Fibroblast of skin of abdomen (primary cell): Measurements from ENCODE around the gene MTHFD1L.

Experiments used
- DNase-seq: peaks from one replicate; pipeline ENCODE4 v3.0.0-alpha.2; 2013

The MTHFD1L gene

GRCh38 chr6:151016107-151016506 is 150.6 kb downstream of the MTHFD1L start:
- no peak for DNase-seq

GRCh38 chr6:151018046-151018445 is 152.5 kb downstream of the MTHFD1L start:
- DNase-seq = peak; percentile 63

GRCh38 chr6:151018911-151019782 is 153.6 kb downstream of the MTHFD1L start:
- no peak for DNase-seq

DNA sequence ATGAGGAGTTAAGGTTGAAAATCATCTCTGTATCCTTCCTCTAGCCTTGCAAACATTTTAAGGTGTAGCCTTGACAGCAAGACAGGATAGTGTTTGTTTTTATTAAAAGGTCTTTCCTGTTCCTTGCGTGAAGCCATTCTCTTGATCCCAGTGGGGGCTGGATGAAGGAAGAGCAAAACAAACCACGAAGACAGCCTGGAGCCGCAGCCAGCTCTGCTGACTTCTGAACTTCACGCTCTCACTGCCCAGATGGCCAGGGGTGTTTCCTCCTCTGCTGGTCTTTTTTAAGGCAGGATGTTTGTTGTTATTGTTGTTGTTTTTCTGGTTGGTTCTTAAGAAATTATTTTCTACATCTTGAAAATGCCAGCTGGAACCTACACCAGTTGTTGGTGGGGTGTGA is 156.4 kb downstream of the MTHFD1L start:
- DNase-seq = no peak

DNA sequence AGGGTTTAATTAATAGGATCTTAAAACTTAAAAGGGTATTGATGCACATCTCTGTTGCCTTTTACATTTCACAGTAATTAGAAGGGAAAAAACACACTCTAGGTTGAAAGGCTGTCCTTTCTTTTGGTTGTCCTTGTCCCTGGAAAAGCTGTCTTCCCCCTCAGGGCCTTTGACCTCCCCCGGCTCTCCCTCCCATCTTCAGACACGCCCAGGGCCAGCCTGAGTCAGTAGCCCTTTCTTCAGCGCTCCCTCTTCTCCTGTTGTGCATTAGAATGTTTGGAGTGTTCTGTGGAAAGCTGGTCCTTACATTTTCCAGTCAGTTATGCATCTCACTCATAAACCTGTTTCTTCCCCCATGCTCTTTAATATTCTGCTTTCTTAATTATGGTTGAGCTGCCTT is 157.0 kb downstream of the MTHFD1L start:
- DNase-seq = no peak

DNA sequence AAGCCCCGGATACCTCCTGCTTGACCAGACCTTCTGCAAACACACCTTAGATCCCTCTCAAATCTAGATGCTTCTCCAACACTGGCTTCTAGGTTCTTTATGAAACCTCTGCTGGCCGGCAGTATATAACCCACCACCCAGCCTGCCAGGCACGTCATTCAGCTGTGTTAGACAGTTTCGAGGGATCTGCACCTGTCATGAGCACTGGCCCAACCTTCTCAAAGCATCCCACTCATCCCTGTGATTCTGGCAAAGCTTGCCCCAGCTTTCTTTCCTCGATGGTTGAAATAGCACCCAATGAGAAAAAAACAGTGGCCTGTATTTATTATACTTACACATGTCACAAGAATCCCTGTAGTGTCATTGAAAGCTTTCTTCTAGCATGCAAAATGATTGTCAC is 157.8 kb downstream of the MTHFD1L start:
- DNase-seq = no peak

- no peak for DNase-seq
Observed at GRCh38 chr6:151024597-151024996, 159.1 kb downstream of the MTHFD1L start.

- no peak for DNase-seq
Observed at GRCh38 chr6:151025076-151025475, 159.6 kb downstream of the MTHFD1L start.

- DNase-seq = no peak
Observed at GRCh38 chr6:151026041-151026663, 160.7 kb downstream of the MTHFD1L start.

DNA sequence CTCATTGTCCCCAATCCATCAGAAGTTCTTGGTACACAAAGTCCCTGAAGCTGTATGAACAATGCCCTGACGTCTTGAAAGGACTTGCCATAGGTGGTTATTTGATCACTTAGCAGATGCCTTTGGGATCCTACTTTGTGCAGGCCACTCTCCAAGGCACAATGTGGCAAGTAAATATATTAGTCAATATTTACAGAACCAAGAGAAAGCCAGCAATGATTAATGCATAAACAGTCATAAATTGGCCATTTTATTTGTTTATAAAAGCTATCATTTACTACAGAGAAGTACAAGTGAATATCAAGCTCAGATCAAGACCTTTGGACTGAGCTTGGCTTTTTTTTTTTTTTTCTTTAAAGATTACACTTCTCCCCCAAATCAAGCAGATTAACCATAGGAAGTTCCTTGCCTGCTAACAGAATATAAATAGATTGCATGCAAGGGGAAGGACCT is 161.8 kb downstream of the MTHFD1L start:
- DNase-seq = no peak

DNA sequence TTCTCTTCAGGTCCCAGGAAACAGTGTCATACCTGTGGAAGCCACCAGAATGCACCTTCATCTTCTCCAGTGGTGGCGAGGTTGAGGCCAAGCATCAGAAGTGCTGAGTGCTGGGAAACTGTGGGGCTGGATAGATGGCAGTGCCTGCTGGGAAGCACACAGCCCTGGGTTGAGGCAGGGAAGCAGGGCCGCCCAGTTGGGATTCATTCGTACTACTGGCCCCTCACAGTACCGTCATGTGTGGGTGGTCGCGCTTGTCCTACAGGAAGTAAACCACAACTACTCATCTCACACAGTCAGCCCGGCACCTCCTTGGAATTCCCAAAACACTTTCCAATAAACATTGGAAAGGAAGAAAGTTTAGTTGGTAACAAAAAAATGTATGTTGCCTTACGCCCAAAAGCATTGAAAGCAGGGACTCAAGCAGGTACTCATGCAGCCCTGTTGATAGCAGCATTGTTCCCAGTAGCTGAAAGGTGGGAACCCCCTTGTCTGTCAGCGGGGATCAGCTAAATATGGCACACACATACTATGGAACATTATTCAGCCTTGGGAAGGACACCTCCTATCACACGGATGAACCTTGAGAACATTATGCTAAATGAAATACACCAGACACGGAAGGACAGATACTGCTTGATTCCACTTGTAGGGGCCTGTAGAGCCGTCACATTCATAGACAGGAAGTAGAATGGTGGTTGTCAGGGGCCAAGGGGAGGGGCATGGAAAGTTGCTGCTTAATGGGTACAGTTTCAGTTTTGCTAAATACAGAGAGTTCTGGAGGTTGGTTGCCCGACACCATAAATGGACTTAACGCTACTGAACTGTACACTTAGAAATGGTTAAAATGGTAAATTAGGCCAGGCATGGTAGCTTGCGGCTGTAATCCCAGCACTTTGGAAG is 162.7 kb downstream of the MTHFD1L start:
- no peak for DNase-seq

DNA sequence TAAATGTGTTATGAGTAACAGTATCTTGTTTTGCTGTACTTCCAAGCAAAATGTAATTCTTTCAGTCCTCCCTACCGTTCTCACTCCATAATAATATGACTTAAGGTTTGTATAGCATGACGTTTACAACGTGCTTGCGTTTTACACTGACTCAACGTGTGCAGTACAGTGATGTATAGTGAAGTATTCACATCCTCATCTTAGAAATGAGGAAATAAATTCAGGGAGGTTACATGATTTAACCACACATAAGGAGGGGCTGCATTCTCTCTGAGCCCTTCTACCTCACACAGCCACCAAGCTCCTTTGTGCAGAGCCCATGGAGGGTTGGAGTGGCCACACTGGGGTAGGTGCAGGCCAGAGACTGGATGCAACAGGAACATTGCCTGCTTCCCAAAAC is 164.5 kb downstream of the MTHFD1L start:
- no peak for DNase-seq

GRCh38 chr6:151032034-151032433 is 166.5 kb downstream of the MTHFD1L start:
- no peak for DNase-seq

- DNase-seq = no peak
Observed at GRCh38 chr6:151034825-151035781, 169.6 kb downstream of the MTHFD1L start.

DNA sequence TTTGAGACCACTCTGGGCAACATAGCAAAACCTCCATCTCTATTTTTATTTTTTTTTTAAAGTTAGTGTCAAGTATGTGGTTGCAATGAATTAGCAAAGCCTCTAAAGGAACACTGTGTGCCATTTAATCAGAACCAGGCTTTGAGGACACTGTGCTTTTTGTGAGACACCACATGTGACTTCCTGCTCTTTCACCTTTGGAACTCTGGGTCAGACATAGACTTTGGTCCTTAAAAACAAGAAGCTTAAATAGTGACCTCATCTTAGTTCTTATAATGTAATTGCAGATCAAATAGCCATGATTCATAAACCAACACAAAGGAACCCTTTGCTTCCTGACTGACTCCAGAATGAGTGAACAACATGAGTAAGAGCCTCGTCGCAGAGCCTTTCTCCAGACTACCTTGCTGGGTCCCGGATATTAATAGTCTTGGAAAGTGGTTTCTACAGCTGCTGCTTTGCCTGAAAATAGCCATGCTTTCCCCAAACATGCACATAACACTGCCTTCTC is 170.8 kb downstream of the MTHFD1L start:
- peak; percentile 89 for DNase-seq

GRCh38 chr6:151036869-151037680 is 171.6 kb downstream of the MTHFD1L start:
- DNase-seq = no peak

DNA sequence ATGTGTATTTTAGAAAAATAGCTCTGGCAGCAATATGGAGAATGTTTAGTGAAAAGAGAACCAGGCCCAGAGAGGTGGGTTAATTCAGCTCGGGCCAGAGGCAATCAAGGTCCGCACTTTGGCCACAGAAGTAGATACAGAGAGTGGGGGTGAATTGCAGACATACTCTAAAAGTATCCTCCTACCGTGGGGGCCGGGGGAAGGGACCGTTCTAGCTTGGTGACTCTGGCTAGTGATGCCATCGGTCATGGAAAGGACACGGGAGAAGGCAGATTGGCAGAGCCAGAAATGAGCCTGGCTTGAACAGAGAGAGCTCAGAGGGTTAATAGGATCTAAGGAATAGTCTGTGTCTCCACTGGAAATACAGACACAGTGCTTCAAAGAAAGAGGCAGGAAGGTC is 173.1 kb downstream of the MTHFD1L start:
- DNase-seq = no peak

GRCh38 chr6:151040888-151041521 is 175.5 kb downstream of the MTHFD1L start:
- peak; percentile 96 for DNase-seq

DNA sequence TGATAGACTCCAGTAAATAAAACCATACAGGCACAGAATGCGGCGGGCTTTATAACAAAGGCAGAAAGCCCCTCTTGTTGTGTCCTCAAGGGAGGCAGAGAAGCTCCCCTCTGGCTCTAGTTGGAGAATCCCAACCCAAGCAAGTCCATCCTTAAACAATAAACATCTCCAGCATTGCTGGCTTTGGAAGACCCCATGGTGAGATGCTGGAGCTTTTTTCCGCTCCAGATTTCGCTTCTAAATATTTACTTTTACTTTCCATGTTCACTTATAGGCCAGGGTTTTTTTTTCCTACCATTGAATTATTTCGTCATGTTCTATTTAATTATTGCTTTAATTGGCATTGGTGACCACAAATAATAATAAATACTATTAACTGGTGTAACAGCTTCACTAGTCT is 176.2 kb downstream of the MTHFD1L start:
- DNase-seq = no peak

GRCh38 chr6:151042911-151043330 is 177.4 kb downstream of the MTHFD1L start:
- peak; percentile 62 for DNase-seq
